ENCODE measurements around the gene MAP3K13. TPM values are rescaled to one million over a fixed set of nuclear protein-coding genes. Genes with fewer than 3 reads are reported as not detected.
"Not testable (repeated sequence)": the region's sequence is repeated elsewhere in the genome, so short reads cannot be mapped to it uniquely, and the experiment has no call there.

Gene MAP3K13
- total RNA-seq, 2 experiments from 2014 or later = 9.9 to 13.9 TPM

GRCh38 chr3:185386515-185386914 is 23.6 kb downstream of the MAP3K13 start:
- H3K27ac Mint-ChIP-seq; H3K9me3 Mint-ChIP-seq (ENCODE audit: low read depth); H3K4me3 Mint-ChIP-seq; CTCF ChIA-PET; H3K36me3 Mint-ChIP-seq; H3K27me3 Mint-ChIP-seq; H3K4me1 Mint-ChIP-seq; ATAC-seq; DNase-seq: not testable (repeated sequence)

GRCh38 chr3:185387646-185388045 is 24.7 kb downstream of the MAP3K13 start:
- ATAC-seq = no peak
- Mint-ChIP-seq H3K4me1 (no peaks in the 10 kb centered on the region), H3K27ac (no peak overlapping the region), H3K4me3 (no peak overlapping the region), H3K9me3 (ENCODE audit: low read depth) (peaks cover 3% of the 10 kb centered on the region), H3K27me3 (peaks cover 4% of the 10 kb centered on the region), H3K36me3 (peaks cover 1% of the 10 kb centered on the region)
- DNase-seq = no peak
- CTCF ChIA-PET = no interaction called here

GRCh38 chr3:185393055-185393454 is 30.1 kb downstream of the MAP3K13 start:
- no peak for DNase-seq
- H3K4me3 Mint-ChIP-seq = no peak overlapping the region

GRCh38 chr3:185397676-185398075 is 34.7 kb downstream of the MAP3K13 start:
- Mint-ChIP-seq H3K36me3 (no peaks in the 10 kb centered on the region), H3K4me1 (no peaks in the 10 kb centered on the region), H3K27ac (no peak overlapping the region), H3K27me3 (peaks cover 4% of the 10 kb centered on the region), H3K9me3 (ENCODE audit: low read depth) (no peaks in the 10 kb centered on the region), H3K4me3 (no peak overlapping the region)
- DNase-seq (no peak), ATAC-seq (no peak)
- CTCF ChIA-PET = no interaction called here

More at GRCh38 chr3:185393055-185393454, 30.1 kb downstream of the MAP3K13 start:
- Mint-ChIP-seq H3K36me3 (no peaks in the 10 kb centered on the region), H3K4me1 (no peaks in the 10 kb centered on the region), H3K27me3 (peaks cover 4% of the 10 kb centered on the region), H3K27ac (no peak overlapping the region), H3K9me3 (ENCODE audit: low read depth) (no peaks in the 10 kb centered on the region)
- no peak for ATAC-seq
- CTCF ChIA-PET = no interaction called here

GRCh38 chr3:185399737-185400667 is 37.1 kb downstream of the MAP3K13 start:
- Mint-ChIP-seq H3K9me3 (ENCODE audit: low read depth) (no peaks in the 10 kb centered on the region), H3K4me3 (no peak overlapping the region), H3K27me3 (peaks cover 15% of the 10 kb centered on the region), H3K36me3 (no peaks in the 10 kb centered on the region), H3K4me1 (no peaks in the 10 kb centered on the region), H3K27ac (no peak overlapping the region)
- ATAC-seq (no peak), DNase-seq (no peak)
- CTCF ChIA-PET = interaction anchor here (1.2 kb wide), 1 partner anchor 583 kb away, joined by 3 read pairs; no protein-coding TSS in a partner anchor

- DNase-seq (no peak), ATAC-seq (no peak)
- Mint-ChIP-seq H3K4me3 (no peak overlapping the region), H3K9me3 (ENCODE audit: low read depth) (no peaks in the 10 kb centered on the region), H3K4me1 (no peaks in the 10 kb centered on the region), H3K27me3 (peaks cover 22% of the 10 kb centered on the region), H3K27ac (no peak overlapping the region), H3K36me3 (no peaks in the 10 kb centered on the region)
- CTCF ChIA-PET = no interaction called here
These were observed 37.9 kb downstream of the MAP3K13 start for GRCh38 chr3:185400866-185401265.

GRCh38 chr3:185401319-185401955 is 38.5 kb downstream of the MAP3K13 start:
- no peak for DNase-seq
- Mint-ChIP-seq H3K4me1 (no peaks in the 10 kb centered on the region), H3K27me3 (peaks cover 23% of the 10 kb centered on the region), H3K36me3 (no peaks in the 10 kb centered on the region), H3K4me3 (no peak overlapping the region), H3K9me3 (ENCODE audit: low read depth) (no peaks in the 10 kb centered on the region), H3K27ac (no peak overlapping the region)
- CTCF ChIA-PET = interaction anchor here (1.3 kb wide), 1 partner anchor 93 kb away, joined by 3 read pairs; no protein-coding TSS in a partner anchor
- ATAC-seq = no peak

- no peaks in the 10 kb centered on the region for H3K4me1 Mint-ChIP-seq
- H3K36me3 Mint-ChIP-seq = no peaks in the 10 kb centered on the region
- H3K4me3 Mint-ChIP-seq = no peak overlapping the region
- no peak overlapping the region for H3K27ac Mint-ChIP-seq
- no peak for DNase-seq
- no peaks in the 10 kb centered on the region for H3K9me3 Mint-ChIP-seq (ENCODE audit: low read depth)
- ATAC-seq = no peak
- peaks cover 29% of the 10 kb centered on the region for H3K27me3 Mint-ChIP-seq
- CTCF ChIA-PET = interaction anchor here (1.3 kb wide), 1 partner anchor 94 kb away, joined by 3 read pairs; no protein-coding TSS in a partner anchor
These were observed 39.6 kb downstream of the MAP3K13 start for GRCh38 chr3:185402561-185402960.

- H3K4me3 Mint-ChIP-seq = no peak overlapping the region
- DNase-seq (no peak), ATAC-seq (no peak)
- CTCF ChIA-PET = no interaction called here
- H3K36me3 Mint-ChIP-seq = no peaks in the 10 kb centered on the region
- peaks cover 29% of the 10 kb centered on the region for H3K27me3 Mint-ChIP-seq
- no peaks in the 10 kb centered on the region for H3K4me1 Mint-ChIP-seq
- no peak overlapping the region for H3K27ac Mint-ChIP-seq
- no peaks in the 10 kb centered on the region for H3K9me3 Mint-ChIP-seq (ENCODE audit: low read depth)
These were observed 40.1 kb downstream of the MAP3K13 start for GRCh38 chr3:185403002-185403401.

GRCh38 chr3:185405243-185405642 is 42.3 kb downstream of the MAP3K13 start:
- peaks cover 31% of the 10 kb centered on the region for H3K27me3 Mint-ChIP-seq
- no peaks in the 10 kb centered on the region for H3K36me3 Mint-ChIP-seq
- no peak overlapping the region for H3K27ac Mint-ChIP-seq
- CTCF ChIA-PET = no interaction called here
- no peak overlapping the region for H3K4me3 Mint-ChIP-seq
- ATAC-seq (no peak), DNase-seq (no peak)
- no peaks in the 10 kb centered on the region for H3K4me1 Mint-ChIP-seq
- no peaks in the 10 kb centered on the region for H3K9me3 Mint-ChIP-seq (ENCODE audit: low read depth)

- DNase-seq (no peak), ATAC-seq (no peak)
- Mint-ChIP-seq H3K36me3 (no peaks in the 10 kb centered on the region), H3K4me1 (no peaks in the 10 kb centered on the region), H3K27ac (no peak overlapping the region), H3K27me3 (peaks cover 31% of the 10 kb centered on the region), H3K9me3 (ENCODE audit: low read depth) (no peaks in the 10 kb centered on the region), H3K4me3 (no peak overlapping the region)
- CTCF ChIA-PET = no interaction called here
These were observed 42.7 kb downstream of the MAP3K13 start for GRCh38 chr3:185405664-185406063.

GRCh38 chr3:185406121-185406620 is 43.2 kb downstream of the MAP3K13 start:
- H3K27ac Mint-ChIP-seq = no peak overlapping the region
- H3K36me3 Mint-ChIP-seq = no peaks in the 10 kb centered on the region
- no peak for DNase-seq
- ATAC-seq = no peak
- H3K27me3 Mint-ChIP-seq = peaks cover 31% of the 10 kb centered on the region
- no peaks in the 10 kb centered on the region for H3K9me3 Mint-ChIP-seq (ENCODE audit: low read depth)
- H3K4me1 Mint-ChIP-seq = no peaks in the 10 kb centered on the region
- H3K4me3 Mint-ChIP-seq = no peak overlapping the region
- CTCF ChIA-PET = no interaction called here

- CTCF ChIA-PET = no interaction called here
- H3K4me3 Mint-ChIP-seq = no peak overlapping the region
- ATAC-seq (no peak), DNase-seq (no peak)
- no peaks in the 10 kb centered on the region for H3K9me3 Mint-ChIP-seq (ENCODE audit: low read depth)
- H3K27me3 Mint-ChIP-seq = peaks cover 21% of the 10 kb centered on the region
- no peaks in the 10 kb centered on the region for H3K36me3 Mint-ChIP-seq
- H3K27ac Mint-ChIP-seq = no peak overlapping the region
- H3K4me1 Mint-ChIP-seq = no peaks in the 10 kb centered on the region
These were observed 47.0 kb downstream of the MAP3K13 start for GRCh38 chr3:185409957-185410356.

- Mint-ChIP-seq H3K36me3 (no peaks in the 10 kb centered on the region), H3K9me3 (ENCODE audit: low read depth) (no peaks in the 10 kb centered on the region), H3K27ac (no peak overlapping the region), H3K27me3 (peaks cover 13% of the 10 kb centered on the region), H3K4me3 (no peak overlapping the region), H3K4me1 (no peaks in the 10 kb centered on the region)
- DNase-seq (no peak), ATAC-seq (no peak)
- CTCF ChIA-PET = interaction anchor here (0.5 to 0.7 kb wide), 2 partner anchors 346 to 523 kb away, joined by 3 to 4 read pairs; no protein-coding TSS in a partner anchor
These were observed 48.2 kb downstream of the MAP3K13 start for GRCh38 chr3:185411133-185411532.
